Neural progenitor cell (in vitro differentiated cells): ENCODE results near the gene HIGD1A. TPM values are rescaled to one million over a fixed set of nuclear protein-coding genes. Genes with fewer than 3 reads are reported as not detected.
A peak's percentile ranks its signal among the peaks of the same experiment; 100 is the strongest.

Experiments
- DNase-seq: peaks from one replicate; pipeline ENCODE4 v3.0.0-alpha.2; 2016; ENCODE audit warnings: low spot score
- H2AFZ ChIP-seq: fragments of 200-600 bp; sonication (generic); replicated peaks from 2 replicates; pipeline ENCODE4 v1.6.1; 2016; ENCODE audit warnings: antibody characterized with exemption
- H3F3A ChIP-seq: fragments of 200-600 bp; sonication (generic); 2 replicates; pipeline ENCODE4 v1.6.1; 2016; ENCODE audit warnings: antibody characterized with exemption, low read depth
- H3K27ac ChIP-seq: fragments of 200-600 bp; sonication (generic); 2 replicates; pipeline ENCODE4 v1.5.1; 2016; ENCODE audit warnings: mild to moderate bottlenecking
- H3K27me3 ChIP-seq: fragments of 200-600 bp; sonication (generic); 2 replicates; pipeline ENCODE4 v1.6.1; 2016; ENCODE audit warnings: mild to moderate bottlenecking, moderate library complexity
- H3K36me3 ChIP-seq: fragments of 200-600 bp; sonication (generic); 2 replicates; pipeline ENCODE4 v1.5.1; 2016
- H3K4me1 ChIP-seq: fragments of 200-600 bp; sonication (generic); 2 replicates; pipeline ENCODE4 v1.6.1; 2016; ENCODE audit warnings: mixed run types
- H3K4me2 ChIP-seq: fragments of 200-600 bp; sonication (generic); 2 replicates; pipeline ENCODE4 v1.6.1; 2016
- H3K4me3 ChIP-seq: fragments of 200-600 bp; sonication (generic); 2 replicates; pipeline ENCODE4 v1.5.1; 2016
- H3K79me2 ChIP-seq: fragments of 200-600 bp; sonication (generic); 2 replicates; pipeline ENCODE4 v1.6.1; 2016; ENCODE audit warnings: low read depth
- H3K9ac ChIP-seq: fragments of 200-600 bp; sonication (generic); 2 replicates; pipeline ENCODE4 v1.6.1; 2016
- H3K9me3 ChIP-seq: fragments of 200-600 bp; sonication (generic); 2 replicates; pipeline ENCODE4 v1.5.1; 2016; ENCODE audit warnings: low read depth
- H4K20me1 ChIP-seq: fragments of 200-600 bp; sonication (generic); 2 replicates; pipeline ENCODE4 v1.6.1; 2016; ENCODE audit warnings: low read depth
- H3K27ac Mint-ChIP-seq: 3 replicates; pipeline ENCODE4 v1.8.0; 2021; ENCODE audit warnings: mixed read lengths
- H3K27me3 Mint-ChIP-seq: 2 replicates; pipeline ENCODE4 v1.8.0; 2022; ENCODE audit warnings: low read depth, mild to moderate bottlenecking, inconsistent platforms, moderate library complexity, mixed read lengths; ENCODE audit not compliant: insufficient read depth
- H3K36me3 Mint-ChIP-seq: 3 replicates; pipeline ENCODE4 v1.8.0; 2021; ENCODE audit warnings: mixed read lengths
- H3K4me1 Mint-ChIP-seq: 3 replicates; pipeline ENCODE4 v1.8.0; 2021; ENCODE audit warnings: mixed read lengths
- H3K4me3 Mint-ChIP-seq: 3 replicates; pipeline ENCODE4 v1.8.0; 2021; ENCODE audit warnings: mild to moderate bottlenecking, moderate library complexity, mixed read lengths
- H3K9me3 Mint-ChIP-seq: 3 replicates; pipeline ENCODE4 v1.8.0; 2020; ENCODE audit warnings: mixed read lengths
- EZH2 ChIP-seq: fragments of 200-600 bp; sonication (generic); IDR thresholded peaks from 2 replicates; pipeline ENCODE4 v1.6.1; 2017; ENCODE audit warnings: antibody characterized with exemption, mild to moderate bottlenecking, moderate library complexity
- EZH2phosphoT487 ChIP-seq: fragments of 200-600 bp; sonication (generic); IDR thresholded peaks from 2 replicates; pipeline ENCODE4 v1.6.1; 2017; ENCODE audit warnings: antibody characterized with exemption
- total RNA-seq: library from RNA; depleted of rRNA; stranded (reverse); fragments of >200 nt; gene quantifications from 2 replicates; pipeline ENCODE4 v1.2.3, GENCODE V29; 2015; ENCODE audit warnings: low replicate concordance
- TF ChIP-seq, protein P1 (sequence below): fragments of 200-600 bp; sonication (generic); IDR thresholded peaks from 2 replicates; pipeline ENCODE4 v1.5.1; 2017; ENCODE audit warnings: antibody characterized with exemption, mild to moderate bottlenecking

HIGD1A gene
- total RNA-seq, 1 donor from 2014 or later: 181 TPM

DNA sequence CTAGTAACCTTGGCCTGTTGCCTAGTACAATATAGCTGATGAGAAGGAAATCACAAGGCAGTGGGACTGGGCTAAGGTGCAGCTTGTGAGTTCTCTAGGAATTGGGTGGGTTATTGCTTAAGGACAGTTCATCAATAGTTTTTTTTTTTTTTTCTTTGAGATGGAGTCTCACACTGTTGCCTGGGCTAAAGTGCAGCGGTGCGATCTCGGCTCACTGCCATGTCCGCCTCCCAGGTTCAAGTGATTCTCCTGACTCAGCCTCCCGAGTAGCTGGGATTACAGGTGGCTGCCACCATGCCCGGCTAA lies 16.4 kb upstream of the HIGD1A start:
- Mint-ChIP-seq H3K27me3 (no peaks in the 10 kb centered on the region), H3K9me3 (no peaks in the 10 kb centered on the region), H3K27ac (no peak overlapping the region), H3K4me1 (peaks cover 6% of the 10 kb centered on the region), H3K36me3 (no peaks in the 10 kb centered on the region), H3K4me3 (no peak overlapping the region)
- Histone ChIP-seq H4K20me1 (no peaks in the 10 kb centered on the region), H3K4me1 (peaks cover 6% of the 10 kb centered on the region), H3K36me3 (no peaks in the 10 kb centered on the region), H3K27me3 (no peaks in the 10 kb centered on the region), H2AFZ (no peak overlapping the region), H3F3A (no peaks in the 10 kb centered on the region), H3K79me2 (no peaks in the 10 kb centered on the region), H3K4me3 (no peak overlapping the region), H3K4me2 (no peak overlapping the region), H3K27ac (no peak overlapping the region), H3K9me3 (no peaks in the 10 kb centered on the region), H3K9ac (no peak overlapping the region)
- TF ChIP-seq, protein P1, sequence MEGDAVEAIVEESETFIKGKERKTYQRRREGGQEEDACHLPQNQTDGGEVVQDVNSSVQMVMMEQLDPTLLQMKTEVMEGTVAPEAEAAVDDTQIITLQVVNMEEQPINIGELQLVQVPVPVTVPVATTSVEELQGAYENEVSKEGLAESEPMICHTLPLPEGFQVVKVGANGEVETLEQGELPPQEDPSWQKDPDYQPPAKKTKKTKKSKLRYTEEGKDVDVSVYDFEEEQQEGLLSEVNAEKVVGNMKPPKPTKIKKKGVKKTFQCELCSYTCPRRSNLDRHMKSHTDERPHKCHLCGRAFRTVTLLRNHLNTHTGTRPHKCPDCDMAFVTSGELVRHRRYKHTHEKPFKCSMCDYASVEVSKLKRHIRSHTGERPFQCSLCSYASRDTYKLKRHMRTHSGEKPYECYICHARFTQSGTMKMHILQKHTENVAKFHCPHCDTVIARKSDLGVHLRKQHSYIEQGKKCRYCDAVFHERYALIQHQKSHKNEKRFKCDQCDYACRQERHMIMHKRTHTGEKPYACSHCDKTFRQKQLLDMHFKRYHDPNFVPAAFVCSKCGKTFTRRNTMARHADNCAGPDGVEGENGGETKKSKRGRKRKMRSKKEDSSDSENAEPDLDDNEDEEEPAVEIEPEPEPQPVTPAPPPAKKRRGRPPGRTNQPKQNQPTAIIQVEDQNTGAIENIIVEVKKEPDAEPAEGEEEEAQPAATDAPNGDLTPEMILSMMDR: no peak
- TF ChIP-seq EZH2phosphoT487 (no peak), EZH2 (no peak)
- no peak for DNase-seq

- peak overlapping the region; percentile 74 for H2AFZ ChIP-seq
- peaks cover 6% of the 10 kb centered on the region for H3K4me1 ChIP-seq
- no peaks in the 10 kb centered on the region for H3K9me3 ChIP-seq
- H3K79me2 ChIP-seq: no peaks in the 10 kb centered on the region
- H4K20me1 ChIP-seq: no peaks in the 10 kb centered on the region
- Mint-ChIP-seq H3K4me1 (peaks cover 10% of the 10 kb centered on the region), H3K4me3 (no peak overlapping the region), H3K9me3 (no peaks in the 10 kb centered on the region), H3K36me3 (no peaks in the 10 kb centered on the region), H3K27ac (peak overlapping the region; percentile 69), H3K27me3 (no peaks in the 10 kb centered on the region)
- no peak overlapping the region for H3K27ac ChIP-seq
- no peak overlapping the region for H3K4me2 ChIP-seq
- DNase-seq: peak; percentile 48
- H3K9ac ChIP-seq: no peak overlapping the region
- no peaks in the 10 kb centered on the region for H3K27me3 ChIP-seq
- no peak for TF ChIP-seq EZH2phosphoT487
- no peak for TF ChIP-seq EZH2
- TF ChIP-seq, protein P1: no peak
- no peaks in the 10 kb centered on the region for H3K36me3 ChIP-seq
- no peaks in the 10 kb centered on the region for H3F3A ChIP-seq
- H3K4me3 ChIP-seq: no peak overlapping the region
Observed at GRCh38 chr3:42819351-42819965, 15.2 kb upstream of the HIGD1A start.

DNA sequence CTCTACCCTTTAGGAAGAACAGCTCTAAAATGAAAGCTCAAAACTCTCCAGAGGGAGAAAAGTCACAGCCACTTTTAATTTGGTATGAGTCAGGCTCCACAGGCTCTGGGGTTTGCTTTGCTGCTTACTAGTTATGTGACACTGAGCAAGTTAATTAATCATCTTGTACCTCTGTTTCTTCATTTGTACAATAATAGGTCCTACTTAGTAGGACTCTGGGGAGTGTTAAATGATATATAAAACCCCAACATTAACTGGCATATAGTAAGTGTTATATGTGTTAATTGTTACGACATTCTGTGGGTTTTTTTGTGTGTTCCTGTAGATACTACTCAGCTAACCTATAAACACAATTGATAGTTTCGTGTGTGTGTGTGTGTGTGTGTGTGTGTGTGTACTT lies 11.5 kb upstream of the HIGD1A start:
- Histone ChIP-seq H3F3A (no peaks in the 10 kb centered on the region), H3K27me3 (no peaks in the 10 kb centered on the region), H3K79me2 (no peaks in the 10 kb centered on the region), H4K20me1 (no peaks in the 10 kb centered on the region), H3K36me3 (no peaks in the 10 kb centered on the region), H3K27ac (no peak overlapping the region), H3K4me2 (no peak overlapping the region), H3K9ac (no peak overlapping the region), H3K9me3 (no peaks in the 10 kb centered on the region), H3K4me3 (no peak overlapping the region), H2AFZ (no peak overlapping the region), H3K4me1 (peaks cover 6% of the 10 kb centered on the region)
- peaks cover 12% of the 10 kb centered on the region for H3K4me1 Mint-ChIP-seq
- no peaks in the 10 kb centered on the region for H3K36me3 Mint-ChIP-seq
- no peak overlapping the region for H3K4me3 Mint-ChIP-seq
- no peaks in the 10 kb centered on the region for H3K9me3 Mint-ChIP-seq
- peaks cover 2% of the 10 kb centered on the region for H3K27me3 Mint-ChIP-seq
- no peak for DNase-seq
- H3K27ac Mint-ChIP-seq: no peak overlapping the region
- TF ChIP-seq, protein P1: no peak
- no peak for TF ChIP-seq EZH2phosphoT487
- TF ChIP-seq EZH2: no peak
